ENCODE measurements around the gene PCGF3.
"Not testable (repeated sequence)": the region's sequence is repeated elsewhere in the genome, so short reads cannot be mapped to it uniquely, and the experiment has no call there.

Gene PCGF3

GRCh38 chr4:668219-668618, 37.4 kb upstream of the PCGF3 start:
- DNase-seq = not testable (repeated sequence)

- DNase-seq = not testable (repeated sequence)
These were observed 35.6 kb upstream of the PCGF3 start for GRCh38 chr4:669806-670559.

- DNase-seq = no peak
These were observed 33.9 kb upstream of the PCGF3 start for GRCh38 chr4:671769-672168.

GRCh38 chr4:673349-674091, 32.1 kb upstream of the PCGF3 start:
- no peak for DNase-seq

DNA sequence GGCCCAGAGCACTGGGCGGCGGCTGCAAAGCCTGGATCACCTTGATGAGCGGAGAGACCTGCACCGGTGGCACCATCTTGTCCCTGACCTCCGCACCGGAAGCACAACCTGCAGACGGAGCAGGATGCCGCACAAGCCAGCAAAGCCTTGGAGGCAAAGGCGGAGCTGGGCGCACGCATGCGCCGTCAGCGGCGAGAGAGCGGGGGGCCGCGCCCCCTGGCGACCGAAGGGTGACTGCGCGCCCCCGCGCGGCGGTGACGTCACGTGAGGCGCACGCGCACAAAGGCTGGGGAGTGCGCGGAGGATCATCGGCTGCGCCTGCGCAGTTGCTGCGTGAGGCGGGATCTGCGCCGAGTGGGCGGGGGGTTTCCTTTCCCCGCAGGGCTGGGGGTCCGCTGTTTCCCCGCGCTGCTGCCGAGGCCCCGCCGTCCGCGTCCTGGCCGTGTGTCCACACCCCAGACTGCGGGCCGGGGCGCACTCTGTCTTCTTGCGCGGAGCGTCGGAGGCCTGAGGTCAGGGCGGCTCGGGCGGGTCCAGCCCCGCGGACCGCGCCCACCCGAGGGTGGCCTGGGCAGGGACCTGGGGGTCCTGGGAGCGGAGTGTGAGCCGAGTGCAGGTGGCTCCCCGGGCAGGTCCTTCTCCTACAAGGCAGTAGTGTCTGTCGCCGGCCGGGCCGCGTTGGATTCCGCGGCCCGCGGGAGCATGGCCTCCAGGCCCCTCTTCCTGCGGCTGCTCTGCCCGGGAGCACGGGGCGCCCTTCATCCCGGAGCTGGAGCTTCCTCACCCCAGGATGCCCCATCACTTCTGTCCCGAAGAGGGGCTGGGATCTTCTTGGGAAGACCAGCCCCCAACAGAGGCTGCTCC, 31.2 kb upstream of the PCGF3 start, which contains the start of the genes ATP5ME and MYL5:
Gene ATP5ME (minus strand): TSS at position 105 of the 864 bp plus-strand sequence. CDS start 29 bp downstream, at position 76.
Gene MYL5 (plus strand): TSS at position 371 of the 864 bp plus-strand sequence. CDS start 3,485 bp downstream, outside the sequence.
- peak; percentile 86 for DNase-seq

DNA sequence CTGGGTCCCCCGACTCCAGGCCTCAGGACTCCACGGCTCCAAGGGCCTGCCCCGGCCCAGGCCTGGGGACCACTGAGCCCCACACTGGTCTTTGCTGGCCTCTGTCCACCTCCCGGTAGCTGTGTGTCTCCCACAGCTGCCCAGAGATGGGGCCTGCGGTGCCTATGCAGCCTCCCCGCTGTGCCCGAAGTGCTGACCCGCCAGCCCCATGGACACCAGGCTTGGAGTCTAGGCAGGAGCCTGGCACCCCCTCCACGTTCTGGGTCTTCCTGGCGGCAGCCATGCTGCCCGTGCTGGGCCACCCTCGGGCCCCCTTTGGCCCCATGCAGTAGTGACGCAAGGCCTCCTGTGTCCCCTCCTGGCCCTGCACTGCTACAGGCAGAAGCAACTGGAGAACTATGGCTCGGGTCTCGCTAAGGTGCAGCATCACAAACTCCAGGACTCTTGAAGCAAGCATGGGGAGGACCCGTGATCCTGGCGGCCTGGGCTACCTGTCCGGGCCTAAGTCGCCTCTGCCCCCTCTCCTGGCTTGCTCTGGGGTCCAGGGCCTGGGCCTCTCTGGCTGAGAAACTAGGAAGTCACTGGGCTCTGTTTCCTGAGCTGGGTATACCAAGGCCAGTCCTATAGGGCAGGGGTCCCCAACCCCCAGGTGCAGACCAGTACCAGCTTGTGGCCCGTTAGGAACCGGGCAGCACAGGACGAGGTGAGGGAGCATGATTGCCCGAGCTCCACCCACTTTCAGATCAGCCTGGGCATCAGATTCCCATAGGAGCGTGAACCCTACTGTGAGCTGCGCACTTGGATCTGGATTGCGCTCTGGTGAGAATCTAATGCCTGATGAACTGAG, 30.4 kb upstream of the PCGF3 start:
- DNase-seq = no peak

- DNase-seq = no peak
These were observed 29.4 kb upstream of the PCGF3 start for GRCh38 chr4:675980-676870.

GRCh38 chr4:676871-677235, 28.8 kb upstream of the PCGF3 start:
- DNase-seq = no peak

GRCh38 chr4:677431-678293, 28.0 kb upstream of the PCGF3 start:
- no peak for DNase-seq

DNA sequence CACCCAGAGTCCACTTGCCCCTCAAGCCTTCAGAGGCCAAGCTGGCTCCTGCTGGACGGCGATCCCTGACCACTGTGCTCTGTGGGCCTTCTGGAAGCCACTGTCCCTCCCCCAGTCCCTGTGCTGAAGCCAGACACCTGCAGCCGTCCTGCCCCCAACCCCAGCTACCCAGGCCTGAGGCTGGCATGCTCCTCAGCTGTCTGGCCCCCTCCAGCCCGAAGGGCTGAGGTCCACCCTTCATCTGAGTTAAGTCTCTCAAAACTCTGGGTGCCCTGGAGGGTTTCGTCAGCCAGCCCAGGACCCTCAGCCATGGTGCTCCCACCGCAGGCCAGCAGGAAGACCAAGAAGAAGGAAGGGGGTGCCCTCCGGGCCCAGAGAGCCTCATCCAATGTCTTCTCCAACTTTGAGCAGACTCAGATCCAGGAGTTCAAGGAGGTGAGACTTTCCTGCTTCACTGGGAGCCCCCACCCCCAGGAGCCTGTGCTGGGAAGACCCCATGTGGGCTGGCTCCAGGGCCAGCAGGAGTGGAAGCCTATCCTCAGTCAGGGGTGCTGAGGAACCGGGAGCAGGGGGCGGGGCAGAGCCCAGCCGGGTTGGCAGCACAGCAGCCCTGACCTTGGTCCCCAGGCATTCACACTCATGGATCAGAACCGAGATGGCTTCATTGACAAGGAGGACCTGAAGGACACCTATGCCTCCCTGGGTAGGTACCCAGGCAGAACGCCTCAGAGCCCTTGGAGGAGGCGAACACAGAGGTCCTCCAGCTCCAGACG, 27.1 kb upstream of the PCGF3 start:
- no peak for DNase-seq

- DNase-seq = no peak
These were observed 26.5 kb upstream of the PCGF3 start for GRCh38 chr4:679104-679481.

DNA sequence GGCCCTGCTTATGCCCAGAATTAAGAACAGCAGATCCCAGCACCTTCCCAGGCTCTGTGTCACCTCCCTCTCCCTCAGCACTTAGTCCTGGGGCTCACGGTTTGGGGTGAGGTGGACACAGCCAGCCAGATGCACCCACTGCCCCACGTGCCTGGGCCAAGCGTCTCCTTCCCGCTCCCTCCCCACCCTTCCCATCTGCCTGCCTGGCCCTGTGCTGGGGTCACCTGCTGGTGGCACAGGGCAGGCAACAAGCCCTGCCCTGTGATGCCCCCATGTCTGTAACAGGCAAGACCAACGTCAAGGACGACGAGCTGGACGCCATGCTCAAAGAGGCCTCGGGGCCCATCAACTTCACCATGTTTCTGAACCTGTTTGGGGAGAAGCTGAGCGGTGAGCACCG, 26.0 kb upstream of the PCGF3 start:
- no peak for DNase-seq

DNA sequence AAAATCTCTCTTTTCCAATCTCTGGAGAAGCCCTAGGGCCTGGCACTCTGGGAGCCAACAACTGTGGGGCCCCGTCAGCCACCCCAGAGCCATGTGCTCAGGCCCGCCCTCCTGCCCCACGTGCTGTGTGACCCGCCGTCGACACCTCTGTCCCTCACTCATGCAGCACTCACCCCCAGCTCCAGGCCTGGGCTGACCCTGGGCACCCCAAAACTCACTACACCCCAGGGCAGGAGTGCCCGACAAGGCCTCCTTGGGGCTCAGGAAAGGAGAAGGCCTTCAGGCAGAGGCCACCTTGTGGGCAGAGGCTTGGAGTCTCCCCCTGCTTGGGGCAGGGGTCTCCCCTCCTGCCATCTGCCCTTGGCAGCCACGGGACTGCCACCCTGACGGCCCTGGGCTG, 25.5 kb upstream of the PCGF3 start:
- DNase-seq = no peak

DNA sequence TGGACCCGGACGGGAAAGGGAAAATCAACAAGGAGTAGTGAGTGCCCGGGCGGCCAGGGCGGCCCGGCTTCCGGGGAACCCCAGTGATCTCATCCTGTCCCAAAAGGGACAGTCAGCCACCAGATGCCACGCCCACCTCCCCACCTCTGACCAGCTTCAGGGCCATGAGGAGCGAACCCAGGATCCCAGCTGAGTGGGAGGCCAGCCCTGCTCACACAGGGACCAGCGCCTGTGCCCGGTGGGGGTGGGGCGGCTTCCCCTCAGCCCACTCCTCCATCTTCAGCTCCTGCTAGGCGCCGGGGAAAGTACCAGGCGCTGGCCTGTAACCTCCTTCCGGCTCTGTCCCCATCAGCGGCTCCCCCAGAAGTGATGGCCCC, 25.1 kb upstream of the PCGF3 start:
- no peak for DNase-seq

GRCh38 chr4:680928-681645, 24.5 kb upstream of the PCGF3 start:
- DNase-seq = no peak

DNA sequence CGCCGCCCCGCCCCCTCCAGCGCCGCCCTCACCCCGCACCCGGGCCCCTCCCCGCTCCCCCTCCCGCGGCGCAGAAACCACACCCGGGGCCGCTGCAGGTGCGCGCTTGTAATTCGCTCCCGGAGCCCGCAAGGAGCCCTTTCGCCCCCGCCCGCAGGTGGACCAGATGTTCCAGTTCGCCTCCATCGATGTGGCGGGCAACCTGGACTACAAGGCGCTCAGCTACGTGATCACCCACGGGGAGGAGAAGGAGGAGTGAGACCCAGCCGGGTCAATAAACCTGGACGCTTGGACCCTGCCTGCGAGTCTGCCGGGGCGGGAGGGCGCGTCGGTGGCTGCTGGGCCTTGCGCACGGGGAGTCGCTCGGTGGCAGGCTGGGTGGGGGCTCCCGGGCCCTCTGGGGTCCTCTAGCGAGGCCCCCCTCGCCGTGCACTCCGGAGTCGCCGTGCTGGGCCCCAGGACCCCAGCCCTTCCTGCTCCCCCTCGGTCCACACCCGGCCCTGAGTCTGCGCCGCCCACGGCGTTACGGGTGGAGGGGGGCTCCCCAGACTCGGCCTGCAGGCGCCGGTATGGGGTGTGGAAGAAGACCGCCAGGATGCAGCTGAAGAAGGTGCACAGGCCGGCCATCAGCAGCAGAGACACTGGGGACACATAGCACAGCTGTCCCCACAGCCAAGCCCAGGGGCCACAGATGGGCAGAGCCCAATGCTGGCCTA, 23.7 kb upstream of the PCGF3 start:
- DNase-seq = no peak

DNA sequence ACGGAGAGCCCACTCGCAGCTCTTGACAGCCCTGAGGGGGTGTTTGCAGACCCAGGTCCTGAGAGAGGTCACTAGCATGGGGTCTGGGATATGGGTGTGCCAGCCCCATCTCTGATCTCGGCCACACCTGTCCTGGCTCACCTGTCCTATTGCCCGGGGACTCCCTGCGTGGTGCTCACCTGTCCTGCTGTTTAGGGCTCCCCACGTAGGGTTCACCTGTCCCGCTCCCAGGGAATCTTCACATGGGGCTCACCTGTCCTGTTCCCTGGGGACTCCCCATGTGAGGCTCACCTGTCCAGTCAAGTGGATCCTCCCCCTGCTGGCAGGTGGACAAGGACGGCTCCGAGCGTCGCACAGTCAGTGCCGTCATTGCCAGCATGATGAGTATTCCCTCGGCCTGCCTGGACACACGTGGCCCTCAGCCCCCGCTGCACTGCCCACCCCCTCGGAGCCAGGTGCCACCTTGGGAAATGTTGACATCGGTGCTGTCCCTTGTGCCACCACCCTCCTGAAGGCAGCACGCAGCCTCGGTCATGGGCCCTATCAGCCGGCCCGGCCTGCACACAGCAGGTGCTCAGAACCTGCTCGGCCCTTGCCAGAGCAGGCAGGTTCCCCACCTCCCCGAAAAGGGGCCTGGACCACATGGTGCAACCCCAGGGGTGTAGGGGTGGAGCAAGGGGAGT, 23.0 kb upstream of the PCGF3 start:
- no peak for DNase-seq

Measured in NCI-H1694 treated with DMSO at 0.1 percent for 48 hours (cell line).